ENCODE results near the gene FGF14.
"Not testable (repeated sequence)": the region's sequence is repeated elsewhere in the genome, so short reads cannot be mapped to it uniquely, and the experiment has no call there.

FGF14 gene

DNA sequence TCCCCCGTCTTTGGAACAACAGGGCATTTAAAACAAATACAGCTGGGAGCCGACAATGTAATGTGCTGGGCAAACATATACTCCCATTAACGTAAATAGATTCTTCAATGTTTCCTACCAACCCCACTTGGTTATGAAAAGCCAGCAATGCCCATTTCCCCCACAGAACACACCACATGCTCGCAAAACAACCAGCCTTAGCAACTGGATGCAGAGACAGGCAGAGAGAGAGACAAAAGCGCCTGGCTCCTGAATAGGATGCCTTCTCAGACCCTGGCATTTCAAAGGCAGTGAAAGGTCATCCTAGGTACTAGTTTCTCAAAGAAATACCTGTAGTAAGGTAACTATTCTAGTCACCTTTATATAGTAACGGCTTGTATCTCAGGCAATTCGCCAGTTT is 486.5 kb downstream of the FGF14 start:
- no peak for DNase-seq

DNA sequence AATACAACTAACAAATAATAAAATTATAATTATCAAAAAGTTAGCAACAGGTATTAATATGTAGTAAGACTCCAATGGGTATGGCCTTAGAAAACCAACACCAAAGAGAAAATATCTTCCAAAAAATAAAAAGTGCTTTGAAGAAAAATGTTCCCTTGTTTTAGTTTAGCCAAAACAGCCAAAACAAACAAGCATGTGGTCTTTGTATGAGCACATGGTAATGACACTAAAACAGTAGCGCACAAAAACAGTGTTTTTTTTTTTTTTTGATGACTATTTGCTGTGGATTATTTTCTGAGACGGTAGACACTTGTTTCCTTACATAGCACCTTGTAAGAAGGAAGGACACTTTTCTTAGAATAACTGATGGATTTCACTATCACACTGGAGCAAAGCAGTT is 490.1 kb downstream of the FGF14 start:
- DNase-seq: no peak

DNA sequence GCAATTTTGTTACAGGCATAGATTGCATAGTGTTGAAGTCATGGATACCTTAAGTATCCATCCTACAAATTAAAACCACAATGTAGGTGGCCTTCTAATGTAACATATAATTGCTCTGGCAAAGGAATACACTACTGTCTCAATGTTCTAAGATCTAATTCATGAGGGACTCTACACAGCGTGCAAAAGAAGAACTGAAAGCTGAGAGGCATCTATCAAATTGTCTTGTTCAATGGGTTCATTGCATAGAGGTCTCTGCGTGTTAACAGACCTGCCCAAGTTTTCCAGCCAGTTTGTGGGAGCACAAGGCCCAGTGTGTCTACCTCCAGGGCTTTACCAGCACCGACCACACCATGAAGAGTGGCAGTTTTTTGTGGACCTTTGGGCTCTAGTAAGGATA is 498.0 kb downstream of the FGF14 start:
- no peak for DNase-seq

DNA sequence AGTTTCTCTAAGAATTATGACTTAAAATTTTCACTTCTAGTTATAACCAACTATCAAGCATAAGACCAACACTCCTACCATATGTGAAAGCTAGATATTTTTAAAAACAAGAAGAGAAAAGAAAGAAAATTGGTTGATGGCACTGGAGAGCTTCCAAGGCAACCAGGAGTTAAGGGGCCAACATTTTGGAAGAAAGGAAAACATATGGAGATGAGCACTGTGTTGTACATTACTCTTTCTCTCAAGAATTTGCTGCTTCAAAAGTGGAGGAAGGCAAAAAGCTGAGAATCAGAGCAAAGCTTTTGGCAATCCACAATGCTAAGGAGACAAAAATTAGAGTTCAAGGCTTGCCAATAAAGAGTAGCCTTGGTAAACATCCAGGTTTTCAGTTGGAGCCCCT is 503.2 kb downstream of the FGF14 start:
- no peak for DNase-seq

DNA sequence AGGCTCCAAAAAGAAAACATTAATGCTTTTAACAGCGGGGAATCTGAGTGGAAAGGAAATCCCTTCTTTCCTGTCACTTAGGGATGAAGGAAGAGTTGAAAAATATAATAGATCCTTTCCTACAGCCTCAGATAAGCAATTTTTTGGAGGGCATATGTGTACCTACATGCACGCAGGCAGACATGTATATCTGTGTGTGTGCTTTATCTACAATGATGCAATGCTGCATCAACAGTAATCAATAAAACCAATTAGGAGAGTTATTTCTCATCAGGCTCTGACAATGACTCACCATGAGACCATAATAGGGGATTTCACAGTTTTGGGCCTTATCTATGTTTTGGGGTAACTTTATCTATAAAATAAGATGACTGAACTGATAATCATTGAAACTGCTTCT is 505.3 kb downstream of the FGF14 start:
- no peak for DNase-seq

DNA sequence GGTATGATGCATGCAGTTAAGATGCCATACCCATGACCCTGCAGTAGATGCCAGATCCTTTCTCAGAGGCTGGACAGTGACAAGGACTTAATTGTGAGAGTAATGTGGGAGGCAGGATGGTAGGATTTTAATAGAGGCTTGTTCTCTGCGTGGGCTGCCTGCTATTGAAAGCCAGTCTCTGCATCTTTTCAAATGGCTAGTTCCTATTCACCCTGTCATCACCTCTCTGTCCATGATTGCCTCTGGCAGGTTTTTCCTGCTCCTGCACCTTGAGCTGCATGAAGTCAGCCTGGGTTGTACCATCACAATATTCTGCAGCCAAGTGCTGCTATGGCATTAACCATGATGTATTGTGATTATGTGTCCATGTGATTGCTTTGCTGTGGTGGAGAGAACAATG is 508.8 kb downstream of the FGF14 start:
- DNase-seq: no peak

DNA sequence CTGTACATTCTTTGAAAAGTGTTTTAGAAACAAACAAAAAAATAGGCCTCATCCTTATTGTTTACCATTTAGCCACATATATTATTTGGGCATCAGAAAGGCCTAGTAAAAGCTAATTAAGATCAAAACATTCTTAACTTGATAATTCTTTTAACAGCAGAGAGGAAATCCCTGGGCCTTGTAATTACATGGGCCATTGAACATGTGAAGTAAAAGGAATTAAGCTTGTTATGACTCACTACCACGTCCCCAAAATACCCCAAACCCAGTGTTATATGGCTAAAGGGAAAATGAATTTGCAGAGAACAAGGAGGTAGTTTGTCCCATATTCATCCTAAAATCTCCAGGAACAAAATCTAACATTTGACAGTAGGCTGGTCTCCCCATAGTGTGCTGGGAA is 509.6 kb downstream of the FGF14 start:
- DNase-seq: no peak

DNA sequence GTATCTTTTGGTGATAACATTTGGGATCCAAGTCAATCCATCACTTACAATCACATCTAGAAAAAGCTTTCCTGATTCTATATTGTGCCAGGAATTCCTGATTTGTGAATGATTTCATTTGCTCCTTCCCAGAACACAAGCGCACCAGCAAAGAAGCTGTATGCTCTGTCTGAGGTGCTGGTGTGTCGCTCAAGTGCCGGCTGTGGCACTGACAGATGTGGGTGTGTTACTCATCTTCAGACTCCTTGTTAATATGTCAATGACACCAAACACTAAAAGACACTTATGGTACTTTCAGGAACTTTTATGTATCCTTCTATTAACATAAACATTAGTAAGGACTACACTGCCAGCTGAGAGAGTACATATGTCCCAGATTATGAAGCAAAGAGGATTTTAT is 520.3 kb downstream of the FGF14 start:
- no peak for DNase-seq

DNA sequence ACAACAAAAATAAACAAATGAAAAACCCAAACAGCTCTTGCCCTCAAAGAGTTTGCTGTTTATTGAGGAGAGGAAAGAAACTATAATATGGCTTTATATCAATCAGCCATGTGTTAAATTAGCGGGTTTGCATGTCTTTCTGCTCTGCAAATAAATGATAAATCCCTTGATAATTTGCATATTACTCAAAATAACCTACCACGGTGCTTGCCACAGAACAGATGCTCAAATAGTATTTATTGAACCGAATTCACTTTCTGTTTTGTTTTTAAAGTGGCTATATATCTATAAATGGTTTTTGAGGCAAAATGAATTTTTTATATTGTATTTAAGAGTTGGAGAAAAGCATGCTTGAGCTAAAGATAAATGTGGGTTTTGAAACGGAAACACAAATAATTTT is 521.3 kb downstream of the FGF14 start:
- DNase-seq: no peak

DNA sequence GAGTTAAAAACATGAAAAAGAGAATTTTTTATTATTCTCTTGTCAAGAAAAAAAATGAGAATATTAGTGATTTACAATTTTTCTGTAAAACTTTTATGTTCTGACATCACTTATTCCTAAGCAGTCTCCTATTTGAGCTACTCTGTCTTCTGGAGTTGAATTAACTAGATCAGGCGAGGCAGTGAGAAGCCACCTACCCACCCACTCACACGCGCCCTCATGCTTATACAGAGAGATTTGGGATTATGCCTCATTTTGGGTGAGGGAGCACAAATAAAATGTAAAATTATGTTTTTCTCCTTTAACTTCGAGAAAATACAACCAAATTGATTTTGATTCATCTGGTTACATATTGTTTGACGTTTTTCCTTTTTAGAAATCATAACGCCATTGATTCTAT is 524.9 kb downstream of the FGF14 start:
- DNase-seq: no peak

DNA sequence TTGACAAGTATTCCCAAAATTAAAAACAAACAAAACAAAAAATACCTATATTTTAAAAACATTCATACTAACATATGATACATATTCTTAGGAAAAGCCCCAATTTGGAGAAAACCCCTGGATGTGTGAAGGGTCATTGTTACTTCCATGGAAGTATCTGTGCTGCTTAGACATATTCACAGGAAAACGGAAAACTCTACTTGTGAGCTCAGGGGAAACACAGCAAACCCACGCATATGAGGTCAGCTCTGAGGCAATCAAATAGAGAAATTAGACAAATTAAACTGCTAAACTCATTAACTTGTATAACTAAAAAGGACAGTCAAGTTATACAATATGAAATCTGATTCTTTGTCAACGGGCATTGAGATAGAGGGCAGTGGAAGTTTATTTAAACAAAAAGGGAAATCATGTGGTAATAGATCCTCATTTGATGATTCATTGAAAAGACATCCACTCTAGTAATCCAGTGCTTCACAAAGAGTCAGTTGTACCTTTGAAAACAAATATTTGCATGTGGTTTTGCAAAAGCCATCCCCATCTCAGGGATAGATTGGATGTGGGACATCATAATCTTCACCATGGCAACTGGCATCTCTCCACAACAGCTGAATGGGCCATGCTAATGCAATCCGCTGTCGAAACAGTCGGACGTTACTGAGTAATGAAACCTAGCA is 526.0 kb downstream of the FGF14 start:
- DNase-seq: no peak

DNA sequence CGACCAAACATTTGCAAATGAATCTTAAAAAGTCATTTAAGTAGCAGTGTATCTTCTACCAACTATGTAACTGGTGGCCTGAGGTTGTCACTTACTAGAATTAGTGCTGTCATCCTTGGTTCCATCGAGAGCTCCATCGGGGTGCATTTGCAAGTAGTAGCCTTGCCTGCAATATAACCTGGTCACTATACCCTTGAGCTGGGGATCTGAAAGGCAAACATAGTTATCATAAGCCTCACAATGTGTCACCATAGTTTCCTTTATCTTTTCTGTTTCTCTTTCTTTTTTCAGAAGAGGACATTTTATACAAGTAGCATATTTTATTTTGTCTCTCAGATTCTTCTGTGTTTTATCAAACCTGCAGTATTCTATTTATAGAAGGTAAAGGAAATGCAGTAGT is 526.8 kb downstream of the FGF14 start:
- no peak for DNase-seq

DNA sequence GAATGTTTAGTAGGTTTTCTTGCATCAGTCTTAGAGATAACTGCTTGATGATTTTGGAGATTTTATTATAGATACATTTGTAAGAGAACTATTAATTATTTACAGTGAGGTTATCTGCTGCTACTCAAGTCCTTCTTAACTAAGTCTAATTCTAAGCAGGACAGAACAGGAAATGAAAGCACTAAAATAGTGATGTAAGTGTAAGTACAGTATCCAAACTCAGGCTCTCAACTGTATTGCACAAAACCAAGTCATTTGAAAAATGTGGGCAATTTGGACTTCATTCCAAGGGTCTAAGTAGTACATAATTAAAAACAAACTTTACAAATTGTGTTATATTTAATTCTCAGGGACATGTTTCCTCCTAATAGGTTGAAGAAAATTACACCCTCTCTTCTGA is 532.3 kb downstream of the FGF14 start:
- no peak for DNase-seq

DNA sequence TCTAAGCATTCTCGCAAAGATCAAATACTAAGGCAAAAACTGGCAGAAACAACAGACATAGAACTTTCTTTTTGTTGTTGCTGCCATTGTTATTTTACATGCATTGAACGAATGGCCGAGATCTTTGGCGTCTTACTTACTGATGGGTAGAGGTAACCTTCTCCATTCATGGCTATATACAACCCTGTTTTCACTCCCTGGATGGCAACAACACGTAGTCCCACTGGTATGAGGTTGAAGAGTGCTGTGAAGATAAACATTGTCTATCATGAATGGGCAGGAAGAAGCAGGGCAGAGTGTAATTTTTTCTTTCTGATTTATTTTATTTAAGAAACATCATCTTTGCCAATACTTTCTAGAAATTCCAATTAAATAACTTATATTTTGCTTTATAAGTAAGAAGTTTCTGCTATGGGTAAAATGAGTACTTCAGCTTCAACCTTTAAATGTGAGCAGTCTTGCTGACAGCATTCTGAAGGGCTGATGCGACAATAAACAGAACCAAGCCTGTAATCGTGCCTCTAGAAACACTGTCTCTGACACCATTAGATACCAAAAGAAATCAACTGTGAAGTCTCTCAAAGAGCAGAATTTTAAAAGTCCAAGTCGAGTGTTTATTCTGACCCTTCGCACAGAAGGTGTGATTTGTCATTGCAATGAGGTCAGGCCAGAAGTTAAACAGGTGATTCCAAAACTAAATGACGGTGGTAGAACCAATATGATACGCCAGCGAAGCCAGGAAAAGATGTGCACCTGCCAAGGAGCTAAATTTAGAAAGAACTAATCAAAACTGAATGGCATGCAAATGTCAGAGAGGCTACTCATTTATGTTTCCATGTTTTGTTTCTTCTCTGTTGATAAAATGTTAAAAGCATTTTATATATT is 533.0 kb downstream of the FGF14 start:
- DNase-seq: no peak

DNA sequence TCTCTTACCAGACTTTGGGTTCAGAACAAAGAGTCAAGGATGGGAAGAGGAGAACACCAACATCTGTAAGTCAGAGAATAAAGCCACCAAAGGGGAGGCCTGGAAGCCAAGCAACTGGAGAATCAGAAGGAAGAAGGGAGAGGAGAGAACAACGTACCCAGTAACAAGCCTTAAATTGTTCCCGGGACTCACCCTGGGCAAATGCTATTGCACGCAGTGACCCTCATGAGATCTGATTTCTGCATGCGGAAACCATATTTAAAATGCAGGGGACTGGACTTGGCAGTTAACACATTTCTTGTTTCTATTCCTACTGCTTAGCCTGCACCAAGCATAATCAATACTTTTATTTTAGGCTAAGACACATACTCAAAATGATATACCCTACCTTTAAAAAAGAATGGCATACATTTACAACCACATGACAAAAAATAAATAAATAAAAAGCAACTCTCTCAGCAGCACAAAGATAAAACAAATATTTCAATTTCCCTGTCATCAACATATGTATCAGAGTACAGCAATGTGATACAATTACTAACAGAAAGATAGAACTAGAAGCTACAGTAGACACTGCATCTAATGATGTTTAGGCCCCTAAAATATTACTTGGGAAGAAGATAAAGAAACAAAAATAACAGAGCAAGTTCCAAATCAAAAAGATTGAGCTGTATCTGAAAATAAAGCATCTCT is 534.8 kb downstream of the FGF14 start:
- DNase-seq: no peak

DNA sequence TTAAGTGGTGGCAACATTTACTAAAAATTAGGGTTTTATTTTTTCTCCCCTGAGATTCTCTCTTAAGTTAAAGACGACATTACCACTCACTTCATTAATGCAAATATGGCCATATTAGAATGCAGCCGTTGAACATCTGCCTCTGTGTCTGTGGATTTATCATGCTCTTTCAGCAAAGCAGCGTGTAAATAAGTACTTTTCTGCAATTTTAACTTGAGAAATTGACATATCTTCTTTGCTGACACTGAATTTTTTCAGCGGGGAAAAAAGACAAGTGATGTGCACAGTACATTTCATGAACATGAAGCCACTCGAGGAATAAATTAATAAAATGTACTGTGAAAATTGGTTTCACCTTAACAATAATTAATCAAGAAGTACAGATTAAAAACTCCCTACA is 543.0 kb downstream of the FGF14 start:
- no peak for DNase-seq

DNA sequence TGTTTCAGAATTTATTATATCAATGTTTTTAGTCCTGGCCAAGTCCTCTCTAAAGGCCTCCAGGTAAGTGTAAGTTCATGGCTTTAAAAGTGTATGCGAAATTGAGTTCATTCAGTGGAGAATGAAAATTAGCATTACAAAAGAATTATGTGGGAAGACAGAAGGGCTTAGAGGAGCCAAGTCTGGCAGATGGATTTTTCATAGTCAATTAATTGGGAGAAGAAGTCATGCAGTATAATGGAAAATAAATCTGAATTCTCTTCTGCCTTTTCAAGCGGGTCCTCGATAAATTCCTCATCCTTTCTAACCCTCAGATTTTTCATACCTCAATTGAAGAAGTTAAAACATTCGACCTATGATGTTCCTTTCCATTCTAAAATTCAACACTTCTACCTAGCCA is 555.1 kb downstream of the FGF14 start:
- no peak for DNase-seq

DNA sequence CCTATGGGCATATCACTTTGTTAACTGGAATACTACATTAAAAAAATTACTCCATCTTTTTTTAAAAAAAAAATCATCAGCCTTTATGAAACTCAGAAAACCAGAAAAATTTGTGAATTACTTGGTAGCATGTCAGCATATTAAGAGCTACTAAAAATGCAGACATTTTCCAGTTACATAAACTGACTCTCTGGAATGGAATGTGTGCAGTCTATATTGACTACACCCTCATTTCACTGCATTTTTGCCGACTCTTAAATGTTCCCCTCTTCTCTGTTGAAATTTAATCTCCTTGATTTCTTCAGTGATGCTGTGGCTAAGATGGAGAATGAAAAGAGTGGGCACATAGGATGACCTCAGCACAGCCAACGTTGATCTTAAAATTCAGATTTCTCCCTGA is 555.6 kb downstream of the FGF14 start:
- no peak for DNase-seq

DNA sequence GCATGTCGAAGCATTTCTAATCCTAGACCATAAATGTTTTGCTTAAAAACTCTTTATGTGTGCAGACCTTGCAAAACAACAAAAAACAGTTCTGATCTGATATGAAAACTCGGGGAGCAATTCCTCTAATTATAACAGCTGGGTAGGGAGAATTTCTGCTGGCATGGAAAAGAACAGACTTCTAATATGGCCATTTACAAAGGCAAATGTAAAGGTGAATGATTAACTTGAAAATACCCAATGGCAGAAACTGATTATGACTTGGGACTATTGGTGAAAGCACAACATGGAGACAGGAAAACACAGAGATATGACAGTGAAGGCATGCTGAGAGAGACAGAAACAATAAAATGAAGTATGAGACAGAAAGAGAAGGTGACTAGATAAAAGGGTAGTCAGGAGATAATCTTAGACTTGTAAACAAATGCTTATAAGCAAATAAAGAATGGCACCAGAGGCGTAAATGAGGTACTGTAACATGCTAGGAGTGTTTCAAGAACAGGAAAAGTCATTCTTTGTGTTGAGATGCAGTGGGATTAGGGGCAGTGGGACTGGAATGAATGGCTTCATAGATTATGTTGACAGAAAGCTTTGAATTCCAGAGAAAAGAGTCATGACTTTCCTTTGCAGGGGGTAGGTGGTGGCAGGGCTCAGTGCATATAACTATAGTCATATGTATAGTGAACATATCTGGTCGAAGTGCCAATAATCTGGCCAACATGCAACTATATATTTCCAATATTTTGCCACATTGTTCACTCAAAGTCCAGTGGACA is 556.4 kb downstream of the FGF14 start:
- no peak for DNase-seq

DNA sequence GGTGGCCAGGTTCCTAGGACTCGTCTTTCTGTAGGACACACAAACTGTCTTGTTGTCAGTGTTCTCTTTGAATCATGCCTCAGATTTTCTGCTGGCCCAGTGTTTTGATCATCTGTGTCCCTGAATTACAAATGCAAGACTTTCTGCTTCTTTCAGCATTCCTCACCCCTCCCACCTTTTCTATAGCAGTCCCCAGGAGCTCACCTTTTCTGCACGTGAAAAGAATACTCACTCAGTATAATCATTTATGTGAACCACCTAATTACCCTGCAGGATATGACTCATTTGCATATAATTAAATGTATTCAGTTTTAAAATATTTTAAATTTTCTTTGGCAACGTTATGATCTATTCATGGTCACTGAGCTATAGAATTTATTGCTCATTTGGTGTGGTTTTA is 560.1 kb downstream of the FGF14 start:
- no peak for DNase-seq

DNA sequence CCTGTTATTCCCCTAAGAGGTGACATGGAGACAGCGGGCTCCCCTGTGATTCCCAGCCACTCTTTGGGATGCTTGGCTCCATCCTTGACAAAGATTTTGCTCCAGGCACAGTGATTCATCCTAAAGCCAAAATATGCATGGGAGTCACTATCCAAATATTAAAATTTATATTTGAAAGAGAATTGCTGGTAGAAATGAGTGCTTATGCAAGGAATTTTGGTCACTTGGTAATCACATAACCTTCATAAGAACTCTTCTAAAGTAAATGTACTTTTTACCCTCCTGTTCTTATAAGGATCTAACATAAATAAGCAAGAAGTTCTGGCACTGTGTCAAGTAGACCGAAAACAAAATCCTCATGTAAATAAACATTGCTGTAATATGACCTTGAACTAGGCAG is 563.5 kb downstream of the FGF14 start:
- DNase-seq: no peak

DNA sequence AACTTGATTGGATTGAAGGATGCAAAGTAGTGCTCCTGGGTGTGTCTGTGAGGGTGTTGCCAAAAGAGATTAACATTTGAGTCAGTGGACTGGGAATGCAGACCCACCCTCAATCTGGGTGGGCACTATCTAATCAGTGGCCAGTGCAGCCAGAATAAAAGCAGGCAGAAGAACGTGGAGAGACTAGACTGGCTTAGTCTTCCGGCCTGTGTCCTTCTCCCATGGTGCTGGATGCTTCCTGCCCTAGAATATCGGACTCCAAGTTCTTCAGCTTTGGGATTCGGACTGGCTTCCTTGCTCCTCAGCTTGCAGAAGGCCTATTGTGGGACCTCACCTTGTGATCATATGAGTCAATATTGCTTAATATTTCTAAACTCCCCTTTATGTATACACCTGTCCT is 564.1 kb downstream of the FGF14 start:
- DNase-seq: not testable (repeated sequence)

DNA sequence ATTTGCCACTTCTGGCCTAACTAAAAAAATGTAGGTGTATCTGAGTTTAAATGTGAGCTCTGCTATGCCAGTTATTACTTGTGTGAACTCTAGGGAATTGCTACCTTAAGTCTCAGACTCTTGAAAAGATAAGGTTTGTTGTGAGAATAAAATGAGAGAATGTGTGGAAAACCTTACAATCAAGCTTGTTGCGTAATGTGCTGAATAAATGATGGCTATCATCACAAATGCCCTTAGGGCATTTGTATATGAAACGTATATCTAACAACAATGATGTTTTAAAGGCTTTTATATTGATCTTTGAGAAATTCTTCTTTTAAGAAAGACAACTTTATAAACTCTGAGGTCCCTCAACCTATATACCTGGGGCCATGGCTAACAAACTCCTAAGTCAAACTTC is 564.6 kb downstream of the FGF14 start:
- no peak for DNase-seq
